DND-41 (cell line): ENCODE data around the gene USF2.

Experiments used
- ATAC-seq: fragments of 200-7000 bp; cut with Tn5 transposase; 3 replicates; pipeline ENCODE4 v1.9.1; 2021; ENCODE audit warnings: low read depth; ENCODE audit not compliant: insufficient read depth
- DNase-seq: peaks from one replicate; pipeline ENCODE4 v3.0.0-alpha.2; 2020
- H2AFZ ChIP-seq: 2 replicates; pipeline ENCODE4 v1.6.0; 2012; ENCODE audit warnings: low read depth, low read length
- H3K27ac ChIP-seq: 2 replicates; pipeline ENCODE4 v1.5.1; 2012; ENCODE audit warnings: low read length, inconsistent platforms
- H3K27me3 ChIP-seq: fragments of 200-600 bp; sonication (generic); 2 replicates; pipeline ENCODE4 v1.6.0; 2012; ENCODE audit warnings: low read length, mild to moderate bottlenecking, inconsistent platforms; ENCODE audit not compliant: insufficient read depth, poor library complexity
- H3K36me3 ChIP-seq: 2 replicates; pipeline ENCODE4 v1.5.1; 2012; ENCODE audit warnings: low read length, inconsistent platforms; ENCODE audit not compliant: insufficient read depth
- H3K4me1 ChIP-seq: 2 replicates; pipeline ENCODE4 v1.5.1; 2012; ENCODE audit warnings: mild to moderate bottlenecking, low read length; ENCODE audit not compliant: insufficient read depth
- H3K4me2 ChIP-seq: 2 replicates; pipeline ENCODE4 v1.6.0; 2012; ENCODE audit warnings: mild to moderate bottlenecking, moderate library complexity, low read length, inconsistent platforms; ENCODE audit not compliant: insufficient read depth
- H3K4me3 ChIP-seq, 2 experiments: fragments of 200-600 bp in 1 of 2; shearing (Covaris generic) in 1 of 2; 2 replicates each; pipeline ENCODE4 v1.5.1; 2012 to 2016; ENCODE audit warnings: inconsistent platforms in 2 of 2, low read length in 2 of 2, mild to moderate bottlenecking in 2 of 2, low read depth in 1 of 2, moderate library complexity in 1 of 2
- H3K79me2 ChIP-seq: 2 replicates; pipeline ENCODE4 v1.6.0; 2012; ENCODE audit warnings: low read length, inconsistent platforms; ENCODE audit not compliant: insufficient read depth
- H3K9ac ChIP-seq: 2 replicates; pipeline ENCODE4 v1.6.0; 2012; ENCODE audit warnings: low read depth, mild to moderate bottlenecking, inconsistent platforms, low read length, moderate library complexity
- H3K9me3 ChIP-seq: 2 replicates; pipeline ENCODE4 v1.5.1; 2012; ENCODE audit warnings: low read length, moderate library complexity, mild to moderate bottlenecking, inconsistent platforms; ENCODE audit not compliant: insufficient read depth, severe bottlenecking
- H4K20me1 ChIP-seq: 2 replicates; pipeline ENCODE4 v1.6.0; 2012; ENCODE audit warnings: low read length; ENCODE audit not compliant: insufficient read depth
- EZH2 ChIP-seq: IDR thresholded peaks from 3 replicates; pipeline ENCODE4 v1.6.1; 2012; ENCODE audit warnings: borderline replicate concordance, low read depth, mild to moderate bottlenecking, moderate library complexity, low read length, inconsistent platforms; ENCODE audit not compliant: severe bottlenecking
- TF ChIP-seq, protein P1 (sequence below): IDR thresholded peaks from 2 replicates; pipeline ENCODE4 v1.5.1; 2012; ENCODE audit warnings: borderline replicate concordance, low read length, moderate library complexity, mild to moderate bottlenecking; ENCODE audit not compliant: poor library complexity, severe bottlenecking; ENCODE audit errors: extremely low read depth

The USF2 gene

DNA sequence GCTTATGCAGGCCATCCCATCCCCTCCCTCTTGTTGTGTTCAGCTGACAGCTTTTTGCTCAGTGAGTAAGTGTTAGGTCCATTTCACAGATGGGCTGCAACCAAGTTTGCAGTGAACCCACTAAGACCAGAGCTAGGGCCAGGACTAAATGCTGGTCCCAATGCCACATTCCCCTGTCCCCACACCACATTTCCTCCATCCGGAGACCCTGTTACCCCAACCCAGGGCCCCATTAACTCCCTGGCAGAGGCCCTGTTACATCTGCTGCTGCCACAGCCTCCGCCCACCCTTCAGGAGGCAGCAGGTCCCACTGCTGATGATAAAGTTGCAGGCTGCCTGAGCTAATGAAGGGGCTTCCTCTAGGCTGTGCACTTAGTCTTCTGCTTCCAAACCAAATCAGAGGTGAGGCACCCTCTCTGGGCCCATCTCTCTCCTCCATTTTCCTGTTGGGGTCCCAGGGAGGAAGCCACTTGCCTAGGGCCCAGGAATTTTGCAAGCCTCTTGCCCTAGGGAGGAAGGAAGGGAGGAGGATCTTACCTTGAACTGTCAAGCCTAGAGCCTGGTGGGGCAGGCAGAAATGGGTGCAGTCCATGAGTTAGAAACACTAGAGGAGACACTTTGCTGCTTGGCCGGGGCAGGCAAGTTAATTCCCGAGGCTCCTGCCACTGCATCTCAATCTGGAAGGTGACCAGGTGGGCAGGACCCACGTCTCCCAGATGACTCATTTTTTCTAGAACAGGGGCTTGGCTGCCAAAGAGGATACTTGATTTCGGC, 3.4 kb upstream of the USF2 start:
- no peak overlapping the region for H2AFZ ChIP-seq
- H3K9me3 ChIP-seq = no peaks in the 10 kb centered on the region
- H3K27ac ChIP-seq = no peak overlapping the region
- H3K4me1 ChIP-seq = peaks cover 20% of the 10 kb centered on the region
- no peak for ATAC-seq
- H3K4me3 ChIP-seq = no peak overlapping the region
- no peak overlapping the region for H3K4me2 ChIP-seq
- no peak overlapping the region for H3K9ac ChIP-seq
- H3K27me3 ChIP-seq = no peaks in the 10 kb centered on the region
- DNase-seq = no peak
- H4K20me1 ChIP-seq = peaks cover 16% of the 10 kb centered on the region; the same call in 1 of the 2 replicates
- no peak for TF ChIP-seq EZH2
- TF ChIP-seq, protein P1, sequence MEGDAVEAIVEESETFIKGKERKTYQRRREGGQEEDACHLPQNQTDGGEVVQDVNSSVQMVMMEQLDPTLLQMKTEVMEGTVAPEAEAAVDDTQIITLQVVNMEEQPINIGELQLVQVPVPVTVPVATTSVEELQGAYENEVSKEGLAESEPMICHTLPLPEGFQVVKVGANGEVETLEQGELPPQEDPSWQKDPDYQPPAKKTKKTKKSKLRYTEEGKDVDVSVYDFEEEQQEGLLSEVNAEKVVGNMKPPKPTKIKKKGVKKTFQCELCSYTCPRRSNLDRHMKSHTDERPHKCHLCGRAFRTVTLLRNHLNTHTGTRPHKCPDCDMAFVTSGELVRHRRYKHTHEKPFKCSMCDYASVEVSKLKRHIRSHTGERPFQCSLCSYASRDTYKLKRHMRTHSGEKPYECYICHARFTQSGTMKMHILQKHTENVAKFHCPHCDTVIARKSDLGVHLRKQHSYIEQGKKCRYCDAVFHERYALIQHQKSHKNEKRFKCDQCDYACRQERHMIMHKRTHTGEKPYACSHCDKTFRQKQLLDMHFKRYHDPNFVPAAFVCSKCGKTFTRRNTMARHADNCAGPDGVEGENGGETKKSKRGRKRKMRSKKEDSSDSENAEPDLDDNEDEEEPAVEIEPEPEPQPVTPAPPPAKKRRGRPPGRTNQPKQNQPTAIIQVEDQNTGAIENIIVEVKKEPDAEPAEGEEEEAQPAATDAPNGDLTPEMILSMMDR = no peak
- H3K36me3 ChIP-seq = peaks cover 16% of the 10 kb centered on the region
- peaks cover 27% of the 10 kb centered on the region for H3K79me2 ChIP-seq

DNA sequence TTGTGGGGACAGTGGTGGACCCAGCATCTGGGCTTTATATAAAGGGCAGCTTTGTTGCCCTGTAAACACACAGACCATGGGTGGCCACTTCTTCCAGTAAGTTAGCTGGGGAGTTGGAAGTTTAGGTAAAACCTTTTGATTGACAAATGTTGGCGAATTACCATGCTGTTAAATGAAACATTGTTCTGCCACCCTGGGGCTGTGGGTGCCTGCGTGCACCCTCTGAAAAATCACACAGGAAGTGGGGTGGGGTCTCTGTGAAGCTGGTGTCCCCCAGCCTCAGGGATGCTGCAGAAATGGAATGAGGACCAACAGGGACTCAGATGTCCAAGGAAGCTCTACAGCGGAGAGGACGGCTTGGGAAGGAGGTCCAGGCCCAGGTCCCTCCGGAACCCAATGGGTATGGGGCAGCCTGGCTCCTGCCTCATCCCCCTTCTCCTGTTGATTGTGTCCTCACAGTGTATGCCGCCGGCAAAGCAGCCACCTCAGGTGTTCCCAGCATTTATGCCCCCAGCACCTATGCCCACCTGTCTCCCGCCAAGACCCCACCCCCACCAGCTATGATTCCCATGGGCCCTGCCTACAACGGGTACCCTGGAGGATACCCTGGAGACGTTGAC, 2.8 kb upstream of the USF2 start:
- H3K79me2 ChIP-seq = peaks cover 34% of the 10 kb centered on the region
- peak overlapping the region in 1 of 2 experiments; percentile 88; a peak in 2 of 4 replicates for H3K4me3 ChIP-seq
- peaks cover 25% of the 10 kb centered on the region for H3K4me1 ChIP-seq
- no peaks in the 10 kb centered on the region for H3K9me3 ChIP-seq
- no peak overlapping the region for H2AFZ ChIP-seq
- DNase-seq (no peak), ATAC-seq (no peak)
- peak overlapping the region; percentile 92; the same call in 1 of the 2 replicates for H3K9ac ChIP-seq
- H4K20me1 ChIP-seq = peaks cover 16% of the 10 kb centered on the region; the same call in 1 of the 2 replicates
- peaks cover 23% of the 10 kb centered on the region for H3K36me3 ChIP-seq
- no peak overlapping the region for H3K27ac ChIP-seq
- H3K4me2 ChIP-seq = peak overlapping the region; percentile 88
- no peaks in the 10 kb centered on the region for H3K27me3 ChIP-seq
- TF ChIP-seq, protein P1 = no peak
- TF ChIP-seq EZH2 = no peak

DNA sequence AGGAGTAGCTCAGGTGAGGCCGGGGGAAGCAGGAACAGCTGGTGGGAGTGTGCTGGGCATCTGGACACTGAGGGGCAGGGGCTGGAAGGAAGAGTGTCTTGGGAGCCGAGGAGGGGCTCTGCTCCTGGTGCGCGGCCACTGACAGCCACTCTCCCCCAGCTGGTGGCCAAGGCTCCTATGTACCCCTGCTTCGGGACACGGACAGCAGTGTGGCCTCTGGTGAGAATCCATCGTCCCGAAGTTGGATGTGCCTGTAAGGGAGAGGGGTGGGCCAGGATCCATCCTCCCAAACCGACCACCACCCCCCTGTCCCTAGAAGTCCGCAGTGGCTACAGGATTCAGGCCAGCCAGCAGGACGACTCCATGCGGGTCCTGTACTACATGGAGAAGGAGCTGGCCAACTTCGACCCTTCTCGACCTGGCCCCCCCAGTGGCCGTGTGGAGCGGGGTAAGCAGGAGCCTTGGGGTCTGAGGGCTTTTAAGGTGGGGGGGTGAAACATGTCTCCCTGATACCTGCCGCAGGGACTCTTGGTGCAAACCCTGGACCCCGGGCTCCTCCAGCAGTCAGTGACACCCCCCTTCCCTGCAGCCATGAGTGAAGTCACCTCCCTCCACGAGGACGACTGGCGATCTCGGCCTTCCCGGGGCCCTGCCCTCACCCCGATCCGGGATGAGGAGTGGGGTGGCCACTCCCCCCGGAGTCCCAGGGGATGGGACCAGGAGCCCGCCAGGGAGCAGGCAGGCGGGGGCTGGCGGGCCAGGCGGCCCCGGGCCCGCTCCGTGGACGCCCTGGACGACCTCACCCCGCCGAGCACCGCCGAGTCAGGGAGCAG, 2.0 kb upstream of the USF2 start:
- H4K20me1 ChIP-seq = peaks cover 21% of the 10 kb centered on the region
- no peak for TF ChIP-seq EZH2
- TF ChIP-seq, protein P1 = no peak
- ATAC-seq = peak; percentile 8; the same call in 2 of the 3 replicates
- H3K27me3 ChIP-seq = no peaks in the 10 kb centered on the region
- peak overlapping the region; percentile 87 to 88; a peak in 3 of 4 replicates for H3K4me3 ChIP-seq
- peak overlapping the region; percentile 67 for H2AFZ ChIP-seq
- peak overlapping the region; percentile 92 for H3K9ac ChIP-seq
- peaks cover 30% of the 10 kb centered on the region for H3K36me3 ChIP-seq
- DNase-seq = peak; percentile 31
- H3K27ac ChIP-seq = peak overlapping the region; percentile 84
- H3K4me2 ChIP-seq = peak overlapping the region; percentile 88
- H3K4me1 ChIP-seq = peaks cover 32% of the 10 kb centered on the region
- no peaks in the 10 kb centered on the region for H3K9me3 ChIP-seq
- peaks cover 41% of the 10 kb centered on the region for H3K79me2 ChIP-seq
